GM19193 (cell line): ENCODE data around the gene RAD23B.

Experiments
- POLR2A ChIP-seq: IDR thresholded peaks from 4 replicates; pipeline ENCODE4 v1.6.1; 2011; ENCODE audit not compliant: insufficient read depth, insufficient read length; ENCODE audit errors: extremely low read depth

Gene RAD23B

GRCh38 chr9:107335331-107335730 lies 52.3 kb downstream of the RAD23B start:
- no peak for TF ChIP-seq POLR2A

- TF ChIP-seq POLR2A: no peak
Observed at GRCh38 chr9:107336718-107337360, 53.8 kb downstream of the RAD23B start.

GRCh38 chr9:107337676-107338590 lies 54.9 kb downstream of the RAD23B start:
- no peak for TF ChIP-seq POLR2A

DNA sequence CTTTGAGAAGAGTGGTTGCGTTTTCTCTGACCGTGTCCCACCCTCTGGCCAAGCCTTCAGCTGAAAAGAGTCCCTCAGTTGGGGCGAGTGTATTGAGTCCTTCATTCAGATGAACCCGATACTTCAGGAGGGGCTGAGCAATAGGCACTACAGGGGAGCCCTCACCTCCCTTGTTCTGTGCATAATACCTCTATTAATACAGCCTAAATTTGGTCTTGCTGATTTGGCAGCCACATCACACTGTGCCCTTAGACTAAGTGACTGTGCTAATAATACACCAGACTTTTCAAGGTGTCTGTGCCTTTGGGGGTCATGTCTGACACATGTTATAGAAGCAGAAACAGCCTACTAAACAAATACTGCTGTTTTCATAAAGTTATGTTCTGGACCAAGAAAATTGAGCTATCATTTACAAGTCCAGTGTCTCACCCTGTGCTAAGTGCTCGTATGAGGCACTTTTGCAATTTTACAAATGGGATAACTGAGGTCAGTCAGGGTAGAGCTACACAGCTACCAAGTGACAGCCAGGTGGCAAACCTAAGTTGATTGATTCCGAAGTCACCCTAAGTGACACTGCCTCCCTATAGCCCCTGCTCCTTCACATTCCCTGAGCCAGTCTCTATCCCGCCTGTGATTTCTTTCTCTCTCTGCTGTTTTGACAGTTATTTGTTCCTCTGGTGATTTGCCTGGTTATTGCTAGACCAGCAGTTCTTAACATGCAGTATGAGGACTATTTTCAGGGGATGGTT lies 56.0 kb downstream of the RAD23B start:
- no peak for TF ChIP-seq POLR2A

DNA sequence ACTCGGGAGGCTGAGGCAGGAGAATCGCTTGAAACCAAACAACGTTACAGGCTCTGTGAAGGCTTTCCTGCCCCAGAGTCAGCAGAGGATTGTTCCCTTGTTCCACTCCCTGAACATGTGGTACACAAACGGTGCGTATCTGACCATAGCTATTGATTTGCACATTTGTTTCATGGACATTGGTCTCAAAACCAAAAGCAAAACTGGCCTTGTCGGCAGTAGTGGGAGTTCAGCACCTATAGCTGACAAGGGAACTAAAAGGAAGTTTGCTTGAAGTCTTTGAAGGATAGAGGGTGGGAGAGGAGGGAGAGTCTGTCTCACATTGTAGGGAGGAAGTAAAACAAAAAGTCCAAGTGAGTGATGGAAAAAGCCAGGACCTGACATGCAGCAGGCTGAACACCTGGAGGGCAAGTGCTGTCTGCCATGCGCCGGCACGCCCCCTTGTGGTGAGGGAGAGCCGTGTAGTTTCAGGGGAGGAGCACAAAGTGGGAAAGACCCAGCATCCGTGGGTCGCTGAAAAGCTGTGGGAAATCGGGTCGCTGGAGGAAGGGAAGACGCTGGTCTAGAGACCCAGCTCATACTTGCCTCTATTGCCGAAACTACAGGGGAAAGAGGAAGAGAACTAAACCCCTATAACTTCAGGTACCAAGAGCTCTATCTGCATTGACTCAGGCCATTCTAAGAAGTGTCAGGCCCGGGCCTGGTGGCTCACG lies 58.0 kb downstream of the RAD23B start:
- no peak for TF ChIP-seq POLR2A

- no peak for TF ChIP-seq POLR2A
Observed at GRCh38 chr9:107342476-107343161, 59.5 kb downstream of the RAD23B start.

- TF ChIP-seq POLR2A: no peak
Observed at GRCh38 chr9:107345327-107345726, 62.2 kb downstream of the RAD23B start.

DNA sequence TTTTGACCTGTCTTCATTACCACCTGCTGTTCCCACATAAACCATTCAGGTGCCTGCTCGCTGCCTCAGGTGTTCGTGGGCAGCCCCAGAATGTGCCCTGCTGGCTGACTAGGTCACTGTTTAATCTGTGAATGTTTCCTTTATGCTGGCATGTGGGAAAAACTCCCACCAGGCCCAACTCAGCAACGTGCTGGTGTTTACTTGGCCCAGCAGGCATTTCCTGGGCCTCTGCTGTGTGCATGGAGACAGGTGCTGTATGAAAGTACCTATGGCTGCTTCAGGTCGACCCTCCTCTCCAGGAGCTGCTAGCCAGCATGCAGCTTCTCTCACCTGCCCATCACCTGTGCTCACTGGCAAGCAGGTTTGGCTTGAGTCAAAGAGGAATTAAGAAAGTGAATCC lies 65.8 kb downstream of the RAD23B start:
- no peak for TF ChIP-seq POLR2A

GRCh38 chr9:107350443-107350842 lies 67.4 kb downstream of the RAD23B start:
- no peak for TF ChIP-seq POLR2A

GRCh38 chr9:107351382-107352045 lies 68.4 kb downstream of the RAD23B start:
- no peak for TF ChIP-seq POLR2A

- no peak for TF ChIP-seq POLR2A
Observed at GRCh38 chr9:107355394-107355793, 72.3 kb downstream of the RAD23B start.

DNA sequence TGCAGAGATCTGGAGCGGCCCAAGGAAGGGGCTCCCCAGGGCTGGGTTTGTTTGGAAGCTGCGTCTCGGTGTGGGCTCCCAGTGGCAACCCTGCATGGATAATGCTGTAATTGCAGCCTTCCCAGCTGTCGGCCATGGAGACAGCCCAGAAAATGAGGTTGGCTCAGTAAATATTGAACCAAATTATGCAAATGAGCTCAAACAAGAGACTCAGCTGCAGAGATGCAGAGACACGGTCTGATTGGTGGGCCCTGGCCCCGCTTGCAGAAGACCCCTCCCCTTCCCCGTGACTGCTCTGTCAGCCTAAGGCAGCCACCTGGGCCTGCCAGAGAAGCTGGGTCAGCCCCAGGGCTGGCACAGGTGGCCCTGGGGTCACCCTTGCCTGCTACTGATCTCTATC lies 75.9 kb downstream of the RAD23B start:
- TF ChIP-seq POLR2A: no peak

DNA sequence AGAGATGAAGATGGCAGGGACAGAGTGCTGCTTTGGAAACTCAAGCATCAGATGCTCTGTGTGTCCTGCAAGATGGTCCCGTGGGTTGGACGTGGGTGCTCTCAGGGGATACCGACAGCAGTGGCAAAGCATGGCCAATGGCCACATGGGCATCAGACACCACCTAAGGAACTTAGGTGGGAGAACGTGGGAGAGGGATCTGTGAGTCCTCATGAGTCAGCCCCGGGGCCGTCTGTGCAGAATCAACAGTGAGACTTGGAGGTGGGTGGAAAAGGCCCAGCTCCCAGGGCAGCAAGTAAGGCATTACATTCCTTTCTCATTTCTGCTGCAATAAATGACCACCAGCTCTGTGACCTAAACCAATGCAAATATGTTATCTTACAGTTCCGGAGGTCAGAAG lies 77.0 kb downstream of the RAD23B start:
- no peak for TF ChIP-seq POLR2A

DNA sequence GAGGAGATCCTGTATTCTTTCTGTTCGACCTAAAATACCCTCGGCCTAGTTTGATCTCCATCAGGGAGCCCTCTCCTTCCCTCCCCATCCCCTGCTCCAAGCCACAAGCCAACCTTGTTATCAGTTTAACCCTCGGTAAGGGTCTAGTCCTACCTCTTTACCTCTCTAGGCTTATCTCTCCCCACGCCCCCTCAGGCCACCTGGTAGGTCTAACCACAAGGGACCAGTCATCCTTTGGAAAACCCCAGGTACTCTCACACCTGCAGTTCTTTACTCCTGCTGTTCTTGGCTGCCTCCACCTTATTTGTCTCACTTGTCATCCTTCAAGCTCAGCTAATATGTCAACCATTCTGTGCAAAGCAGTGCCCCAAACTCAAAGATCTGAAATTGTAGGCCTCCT lies 78.7 kb downstream of the RAD23B start:
- TF ChIP-seq POLR2A: no peak
